Measurements from ENCODE around the gene ELMO1. TPM values are rescaled to one million over a fixed set of nuclear protein-coding genes. Genes with fewer than 3 reads are reported as not detected.

The ELMO1 gene
- total RNA-seq, 1 experiment from 2014 or later = 137 TPM

GRCh38 chr7:37405128-37405527 is 43.5 kb downstream of the ELMO1 start:
- no peak overlapping the region for H3K4me2 ChIP-seq (ENCODE audit: low read depth, low read length, poor library complexity, severe bottlenecking)
- H4K20me1 ChIP-seq (ENCODE audit: insufficient read depth, low read depth, low read length) = no peaks in the 10 kb centered on the region
- no peaks in the 10 kb centered on the region for H3K79me2 ChIP-seq (ENCODE audit: low read length)
- no peaks in the 10 kb centered on the region for H3K9me3 ChIP-seq (ENCODE audit: low read length)
- no peaks in the 10 kb centered on the region for H3K36me3 ChIP-seq (ENCODE audit: insufficient read depth, low read length)
- H3K27me3 ChIP-seq (ENCODE audit: low read length) = no peaks in the 10 kb centered on the region
- H2AFZ ChIP-seq (ENCODE audit: low read length) = no peak overlapping the region
- no peak overlapping the region for H3K27ac ChIP-seq (ENCODE audit: low read length)
- no peaks in the 10 kb centered on the region for H3K4me1 ChIP-seq (ENCODE audit: low read length)
- no peak overlapping the region for H3K4me3 ChIP-seq (ENCODE audit: low read length)
- no peak for DNase-seq
- H3K9ac ChIP-seq (ENCODE audit: low read length) = no peak overlapping the region
- no peaks in the 10 kb centered on the region for H3K9me2 ChIP-seq (replicated peaks; ENCODE audit: insufficient read depth, low read length)

GRCh38 chr7:37399876-37400421 is 48.7 kb downstream of the ELMO1 start:
- no peak overlapping the region for H2AFZ ChIP-seq (ENCODE audit: low read length)
- no peaks in the 10 kb centered on the region for H3K27me3 ChIP-seq (ENCODE audit: low read length)
- no peak overlapping the region for H3K27ac ChIP-seq (ENCODE audit: low read length)
- no peaks in the 10 kb centered on the region for H3K36me3 ChIP-seq (ENCODE audit: insufficient read depth, low read length)
- H3K4me3 ChIP-seq (ENCODE audit: low read length) = no peak overlapping the region
- H3K9me2 ChIP-seq (replicated peaks; ENCODE audit: insufficient read depth, low read length) = no peaks in the 10 kb centered on the region
- H4K20me1 ChIP-seq (ENCODE audit: insufficient read depth, low read depth, low read length) = no peaks in the 10 kb centered on the region
- H3K4me2 ChIP-seq (ENCODE audit: low read depth, low read length, poor library complexity, severe bottlenecking) = no peak overlapping the region
- H3K79me2 ChIP-seq (ENCODE audit: low read length) = no peaks in the 10 kb centered on the region
- no peaks in the 10 kb centered on the region for H3K4me1 ChIP-seq (ENCODE audit: low read length)
- DNase-seq = no peak
- no peak overlapping the region for H3K9ac ChIP-seq (ENCODE audit: low read length)
- no peaks in the 10 kb centered on the region for H3K9me3 ChIP-seq (ENCODE audit: low read length)

- Histone ChIP-seq H3K4me1 (ENCODE audit: low read length) (no peaks in the 10 kb centered on the region), H3K79me2 (ENCODE audit: low read length) (no peaks in the 10 kb centered on the region), H3K4me3 (ENCODE audit: low read length) (no peak overlapping the region), H3K4me2 (ENCODE audit: low read depth, low read length, poor library complexity, severe bottlenecking) (no peak overlapping the region), H3K9ac (ENCODE audit: low read length) (no peak overlapping the region), H3K36me3 (ENCODE audit: insufficient read depth, low read length) (no peaks in the 10 kb centered on the region), H3K9me3 (ENCODE audit: low read length) (no peaks in the 10 kb centered on the region), H3K27ac (ENCODE audit: low read length) (no peak overlapping the region), H3K27me3 (ENCODE audit: low read length) (no peaks in the 10 kb centered on the region), H3K9me2 (replicated peaks; ENCODE audit: insufficient read depth, low read length) (no peaks in the 10 kb centered on the region), H2AFZ (ENCODE audit: low read length) (no peak overlapping the region), H4K20me1 (ENCODE audit: insufficient read depth, low read depth, low read length) (0 out of 2 replicates have a peak, but pooled peaks cover 5% of the 10 kb centered on the region)
- no peak for DNase-seq
Measured at GRCh38 chr7:37398403-37398802, 50.3 kb downstream of the ELMO1 start.

GRCh38 chr7:37395618-37396259 is 52.9 kb downstream of the ELMO1 start:
- DNase-seq = no peak
- H3K36me3 ChIP-seq (ENCODE audit: insufficient read depth, low read length) = no peaks in the 10 kb centered on the region
- H3K79me2 ChIP-seq (ENCODE audit: low read length) = no peaks in the 10 kb centered on the region
- no peaks in the 10 kb centered on the region for H3K27me3 ChIP-seq (ENCODE audit: low read length)
- peaks cover 5% of the 10 kb centered on the region; the same call in 1 of the 2 replicates for H3K4me1 ChIP-seq (ENCODE audit: low read length)
- H3K9me2 ChIP-seq (replicated peaks; ENCODE audit: insufficient read depth, low read length) = no peaks in the 10 kb centered on the region
- H3K4me3 ChIP-seq (ENCODE audit: low read length) = no peak overlapping the region
- no peak overlapping the region for H2AFZ ChIP-seq (ENCODE audit: low read length)
- no peak overlapping the region for H3K4me2 ChIP-seq (ENCODE audit: low read depth, low read length, poor library complexity, severe bottlenecking)
- 0 out of 2 replicates have a peak, but pooled peaks cover 5% of the 10 kb centered on the region for H4K20me1 ChIP-seq (ENCODE audit: insufficient read depth, low read depth, low read length)
- no peak overlapping the region for H3K27ac ChIP-seq (ENCODE audit: low read length)
- no peaks in the 10 kb centered on the region for H3K9me3 ChIP-seq (ENCODE audit: low read length)
- H3K9ac ChIP-seq (ENCODE audit: low read length) = no peak overlapping the region

- H3K9me3 ChIP-seq (ENCODE audit: low read length) = no peaks in the 10 kb centered on the region
- no peaks in the 10 kb centered on the region for H3K36me3 ChIP-seq (ENCODE audit: insufficient read depth, low read length)
- no peak overlapping the region for H2AFZ ChIP-seq (ENCODE audit: low read length)
- no peaks in the 10 kb centered on the region for H3K79me2 ChIP-seq (ENCODE audit: low read length)
- no peak overlapping the region for H3K4me2 ChIP-seq (ENCODE audit: low read depth, low read length, poor library complexity, severe bottlenecking)
- H3K27me3 ChIP-seq (ENCODE audit: low read length) = no peaks in the 10 kb centered on the region
- H3K4me1 ChIP-seq (ENCODE audit: low read length) = peaks cover 5% of the 10 kb centered on the region; the same call in 1 of the 2 replicates
- H3K9ac ChIP-seq (ENCODE audit: low read length) = no peak overlapping the region
- no peaks in the 10 kb centered on the region for H3K9me2 ChIP-seq (replicated peaks; ENCODE audit: insufficient read depth, low read length)
- DNase-seq = no peak
- H3K27ac ChIP-seq (ENCODE audit: low read length) = no peak overlapping the region
- no peak overlapping the region for H3K4me3 ChIP-seq (ENCODE audit: low read length)
- H4K20me1 ChIP-seq (ENCODE audit: insufficient read depth, low read depth, low read length) = 0 out of 2 replicates have a peak, but pooled peaks cover 5% of the 10 kb centered on the region
Measured at GRCh38 chr7:37394158-37394557, 54.5 kb downstream of the ELMO1 start.

- DNase-seq = no peak
- Histone ChIP-seq H3K4me3 (ENCODE audit: low read length) (no peak overlapping the region), H3K27me3 (ENCODE audit: low read length) (no peaks in the 10 kb centered on the region), H2AFZ (ENCODE audit: low read length) (no peak overlapping the region), H3K9me3 (ENCODE audit: low read length) (no peaks in the 10 kb centered on the region), H3K36me3 (ENCODE audit: insufficient read depth, low read length) (no peaks in the 10 kb centered on the region), H3K4me2 (ENCODE audit: low read depth, low read length, poor library complexity, severe bottlenecking) (no peak overlapping the region), H3K79me2 (ENCODE audit: low read length) (no peaks in the 10 kb centered on the region), H3K9ac (ENCODE audit: low read length) (no peak overlapping the region), H3K4me1 (ENCODE audit: low read length) (peaks cover 5% of the 10 kb centered on the region; the same call in 1 of the 2 replicates), H3K9me2 (replicated peaks; ENCODE audit: insufficient read depth, low read length) (no peaks in the 10 kb centered on the region), H3K27ac (ENCODE audit: low read length) (no peak overlapping the region), H4K20me1 (ENCODE audit: insufficient read depth, low read depth, low read length) (0 out of 2 replicates have a peak, but pooled peaks cover 5% of the 10 kb centered on the region)
Measured at GRCh38 chr7:37393476-37393875, 55.2 kb downstream of the ELMO1 start.

- H3K27me3 ChIP-seq (ENCODE audit: low read length) = no peaks in the 10 kb centered on the region
- no peak overlapping the region for H2AFZ ChIP-seq (ENCODE audit: low read length)
- H3K27ac ChIP-seq (ENCODE audit: low read length) = no peak overlapping the region
- H3K9me2 ChIP-seq (replicated peaks; ENCODE audit: insufficient read depth, low read length) = no peaks in the 10 kb centered on the region
- no peaks in the 10 kb centered on the region for H3K36me3 ChIP-seq (ENCODE audit: insufficient read depth, low read length)
- H3K4me1 ChIP-seq (ENCODE audit: low read length) = peaks cover 5% of the 10 kb centered on the region; the same call in 1 of the 2 replicates
- no peaks in the 10 kb centered on the region for H3K79me2 ChIP-seq (ENCODE audit: low read length)
- no peak for DNase-seq
- 0 out of 2 replicates have a peak, but pooled peaks cover 5% of the 10 kb centered on the region for H4K20me1 ChIP-seq (ENCODE audit: insufficient read depth, low read depth, low read length)
- no peaks in the 10 kb centered on the region for H3K9me3 ChIP-seq (ENCODE audit: low read length)
- no peak overlapping the region for H3K9ac ChIP-seq (ENCODE audit: low read length)
- no peak overlapping the region for H3K4me3 ChIP-seq (ENCODE audit: low read length)
- H3K4me2 ChIP-seq (ENCODE audit: low read depth, low read length, poor library complexity, severe bottlenecking) = no peak overlapping the region
Measured at GRCh38 chr7:37392673-37393017, 56.0 kb downstream of the ELMO1 start.

- Histone ChIP-seq H3K36me3 (ENCODE audit: insufficient read depth, low read length) (no peaks in the 10 kb centered on the region), H3K4me1 (ENCODE audit: low read length) (peaks cover 5% of the 10 kb centered on the region; the same call in 1 of the 2 replicates), H3K27ac (ENCODE audit: low read length) (no peak overlapping the region), H3K4me2 (ENCODE audit: low read depth, low read length, poor library complexity, severe bottlenecking) (no peak overlapping the region), H4K20me1 (ENCODE audit: insufficient read depth, low read depth, low read length) (0 out of 2 replicates have a peak, but pooled peaks cover 5% of the 10 kb centered on the region), H3K27me3 (ENCODE audit: low read length) (no peaks in the 10 kb centered on the region), H2AFZ (ENCODE audit: low read length) (no peak overlapping the region), H3K9me2 (replicated peaks; ENCODE audit: insufficient read depth, low read length) (no peaks in the 10 kb centered on the region), H3K9ac (ENCODE audit: low read length) (no peak overlapping the region), H3K4me3 (ENCODE audit: low read length) (no peak overlapping the region), H3K79me2 (ENCODE audit: low read length) (no peaks in the 10 kb centered on the region), H3K9me3 (ENCODE audit: low read length) (no peaks in the 10 kb centered on the region)
- DNase-seq = no peak
Measured at GRCh38 chr7:37391791-37392672, 56.6 kb downstream of the ELMO1 start.
